OCI-LY1 (cell line): ENCODE data around the gene FBXO41.

Experiments used
- H2AFZ ChIP-seq: fragments of 200-600 bp; sonication (generic), shearing (Covaris generic); 2 replicates; pipeline ENCODE4 v1.6.0; 2014; ENCODE audit warnings: antibody characterized with exemption, mild to moderate bottlenecking, low read length
- H3F3A ChIP-seq: fragments of 200-600 bp; sonication (generic), shearing (Covaris generic); 2 replicates; pipeline ENCODE4 v1.6.0; 2014; ENCODE audit warnings: mild to moderate bottlenecking, antibody characterized with exemption, low read length, moderate library complexity; ENCODE audit not compliant: insufficient read depth
- H3K27ac ChIP-seq: fragments of 200-600 bp; sonication (generic); 2 replicates; pipeline ENCODE4 v1.5.1; 2014; ENCODE audit warnings: low read length, mixed run types, mild to moderate bottlenecking, low read depth; ENCODE audit not compliant: poor library complexity, severe bottlenecking
- H3K27me3 ChIP-seq: fragments of 200-600 bp; sonication (generic); 2 replicates; pipeline ENCODE4 v1.6.0; 2014; ENCODE audit warnings: antibody characterized with exemption, mild to moderate bottlenecking, low read length, moderate library complexity; ENCODE audit not compliant: insufficient read depth
- H3K36me3 ChIP-seq: fragments of 200-600 bp; sonication (generic); 2 replicates; pipeline ENCODE4 v1.6.1; 2014; ENCODE audit warnings: mild to moderate bottlenecking, antibody characterized with exemption, low read length, moderate library complexity, mixed read lengths; ENCODE audit not compliant: insufficient read depth
- H3K4me1 ChIP-seq: fragments of 200-600 bp; sonication (generic); 2 replicates; pipeline ENCODE4 v1.5.1; 2014; ENCODE audit warnings: mild to moderate bottlenecking, low read length, moderate library complexity; ENCODE audit not compliant: insufficient read depth, severe bottlenecking
- H3K4me2 ChIP-seq: fragments of 200-600 bp; sonication (generic), shearing (Covaris generic); 2 replicates; pipeline ENCODE4 v1.6.1; 2014; ENCODE audit warnings: low read length
- H3K4me3 ChIP-seq: fragments of 200-600 bp; sonication (generic); 2 replicates; pipeline ENCODE4 v1.5.1; 2014; ENCODE audit warnings: low read length, low read depth, mild to moderate bottlenecking, mixed read lengths; ENCODE audit not compliant: poor library complexity, severe bottlenecking
- H3K79me2 ChIP-seq: fragments of 200-600 bp; shearing (Covaris generic); 2 replicates; pipeline ENCODE4 v1.6.1; 2016; ENCODE audit warnings: mixed run types, low read length, mixed read lengths; ENCODE audit not compliant: insufficient read depth
- H3K9ac ChIP-seq: fragments of 200-600 bp; sonication (generic), shearing (Covaris generic); 2 replicates; pipeline ENCODE4 v1.6.1; 2014; ENCODE audit warnings: mild to moderate bottlenecking, low read length, mixed read lengths
- H3K9me2 ChIP-seq: fragments of 200-600 bp; sonication (generic), shearing (Covaris generic); 2 replicates; pipeline ENCODE4 v1.6.1; 2014; ENCODE audit warnings: low read depth, mild to moderate bottlenecking, low read length, mixed read lengths
- H3K9me3 ChIP-seq: fragments of 200-600 bp; shearing (Covaris generic); 2 replicates; pipeline ENCODE4 v1.6.1; 2014; ENCODE audit warnings: low read length, mixed read lengths
- H4K20me1 ChIP-seq: fragments of 200-600 bp; sonication (generic), shearing (Covaris generic); 2 replicates; pipeline ENCODE4 v1.6.0; 2016; ENCODE audit warnings: mild to moderate bottlenecking, low read length; ENCODE audit not compliant: insufficient read depth
- EZH2 ChIP-seq: fragments of 200-600 bp; sonication (generic), shearing (Covaris generic); IDR thresholded peaks from 2 replicates; pipeline ENCODE4 v1.8.0; 2017; ENCODE audit warnings: borderline replicate concordance, mixed run types, mild to moderate bottlenecking, antibody characterized with exemption, low read length, moderate library complexity, mixed read lengths
- TF ChIP-seq, protein P1 (sequence below): fragments of 200-600 bp; sonication (generic), shearing (Covaris generic); IDR thresholded peaks from 2 replicates; pipeline ENCODE4 v1.5.1; 2017; ENCODE audit warnings: mild to moderate bottlenecking, antibody characterized with exemption, low read length, moderate library complexity, mixed read lengths

The FBXO41 gene

DNA sequence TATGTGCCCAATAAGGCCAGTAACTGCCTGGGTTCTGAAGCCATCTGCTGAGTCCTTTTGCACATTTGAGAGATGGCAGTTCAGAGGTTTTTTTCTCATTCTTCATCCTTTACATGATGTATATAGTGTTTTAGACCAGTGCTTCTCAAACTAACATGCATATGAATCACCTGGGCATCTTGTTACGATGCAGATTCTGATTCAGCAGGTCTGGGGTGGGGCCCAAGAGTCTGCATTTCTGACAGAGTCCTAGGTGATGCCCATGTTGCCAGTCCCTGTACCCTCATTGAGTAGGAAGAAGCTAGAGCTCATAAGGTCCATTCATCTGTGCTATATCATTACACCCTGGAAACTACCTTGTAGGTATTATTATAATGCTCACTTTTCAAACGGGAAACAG lies 66.5 kb downstream of the FBXO41 start:
- H3K9me2 ChIP-seq = no peaks in the 10 kb centered on the region
- H3F3A ChIP-seq = no peaks in the 10 kb centered on the region
- no peak overlapping the region for H3K4me3 ChIP-seq
- no peaks in the 10 kb centered on the region for H4K20me1 ChIP-seq
- H3K36me3 ChIP-seq = peaks cover 22% of the 10 kb centered on the region
- H3K27ac ChIP-seq = no peak overlapping the region
- no peaks in the 10 kb centered on the region for H3K27me3 ChIP-seq
- no peaks in the 10 kb centered on the region for H3K9me3 ChIP-seq
- no peak overlapping the region for H3K4me2 ChIP-seq
- peaks cover 23% of the 10 kb centered on the region for H3K4me1 ChIP-seq
- TF ChIP-seq EZH2 = no peak
- TF ChIP-seq, protein P1, sequence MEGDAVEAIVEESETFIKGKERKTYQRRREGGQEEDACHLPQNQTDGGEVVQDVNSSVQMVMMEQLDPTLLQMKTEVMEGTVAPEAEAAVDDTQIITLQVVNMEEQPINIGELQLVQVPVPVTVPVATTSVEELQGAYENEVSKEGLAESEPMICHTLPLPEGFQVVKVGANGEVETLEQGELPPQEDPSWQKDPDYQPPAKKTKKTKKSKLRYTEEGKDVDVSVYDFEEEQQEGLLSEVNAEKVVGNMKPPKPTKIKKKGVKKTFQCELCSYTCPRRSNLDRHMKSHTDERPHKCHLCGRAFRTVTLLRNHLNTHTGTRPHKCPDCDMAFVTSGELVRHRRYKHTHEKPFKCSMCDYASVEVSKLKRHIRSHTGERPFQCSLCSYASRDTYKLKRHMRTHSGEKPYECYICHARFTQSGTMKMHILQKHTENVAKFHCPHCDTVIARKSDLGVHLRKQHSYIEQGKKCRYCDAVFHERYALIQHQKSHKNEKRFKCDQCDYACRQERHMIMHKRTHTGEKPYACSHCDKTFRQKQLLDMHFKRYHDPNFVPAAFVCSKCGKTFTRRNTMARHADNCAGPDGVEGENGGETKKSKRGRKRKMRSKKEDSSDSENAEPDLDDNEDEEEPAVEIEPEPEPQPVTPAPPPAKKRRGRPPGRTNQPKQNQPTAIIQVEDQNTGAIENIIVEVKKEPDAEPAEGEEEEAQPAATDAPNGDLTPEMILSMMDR = no peak
- no peak overlapping the region for H2AFZ ChIP-seq
- no peak overlapping the region for H3K9ac ChIP-seq
- H3K79me2 ChIP-seq = peaks cover 8% of the 10 kb centered on the region

DNA sequence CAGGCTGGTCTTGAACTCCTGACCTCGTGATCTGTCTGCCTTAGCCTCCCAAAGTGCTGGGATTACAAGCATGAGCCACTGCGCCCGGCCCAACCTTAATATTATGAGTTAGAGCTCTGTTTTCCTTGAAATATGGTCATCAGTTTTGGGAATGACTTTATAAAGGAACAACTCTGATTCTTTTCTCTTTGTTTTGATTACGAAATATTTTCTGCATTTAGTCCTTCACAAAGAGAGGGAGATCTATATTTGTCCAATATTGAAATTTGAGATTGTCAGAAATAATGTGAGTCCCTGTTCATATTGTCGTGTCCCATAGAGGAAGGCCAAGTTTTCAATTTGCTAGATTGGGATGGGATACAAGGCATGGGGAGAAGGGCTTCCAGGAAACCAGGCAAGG lies 67.1 kb downstream of the FBXO41 start:
- TF ChIP-seq, protein P1 = no peak
- no peak for TF ChIP-seq EZH2
- peaks cover 8% of the 10 kb centered on the region for H3K79me2 ChIP-seq

GRCh38 chr2:73215254-73215653 lies 69.0 kb downstream of the FBXO41 start:
- Histone ChIP-seq H3K9me3 (no peaks in the 10 kb centered on the region), H3F3A (no peaks in the 10 kb centered on the region), H3K79me2 (peaks cover 8% of the 10 kb centered on the region), H3K9ac (peak overlapping the region; percentile 76; the same call in 1 of the 2 replicates), H4K20me1 (no peaks in the 10 kb centered on the region), H3K4me1 (peaks cover 26% of the 10 kb centered on the region), H2AFZ (no peak overlapping the region), H3K4me2 (peak overlapping the region; percentile 77), H3K27ac (no peak overlapping the region), H3K9me2 (no peaks in the 10 kb centered on the region), H3K36me3 (no peaks in the 10 kb centered on the region), H3K27me3 (no peaks in the 10 kb centered on the region), H3K4me3 (peak overlapping the region; percentile 83)
- TF ChIP-seq EZH2 = no peak
- TF ChIP-seq, protein P1 = no peak

More for the DNA sequence above, 67.1 kb downstream of the FBXO41 start:
- Histone ChIP-seq H3K9ac (no peak overlapping the region), H2AFZ (no peak overlapping the region), H4K20me1 (no peaks in the 10 kb centered on the region), H3K9me2 (no peaks in the 10 kb centered on the region), H3K9me3 (no peaks in the 10 kb centered on the region), H3K4me3 (no peak overlapping the region), H3K36me3 (peaks cover 15% of the 10 kb centered on the region), H3K27me3 (no peaks in the 10 kb centered on the region), H3K4me2 (no peak overlapping the region), H3F3A (no peaks in the 10 kb centered on the region), H3K4me1 (peaks cover 26% of the 10 kb centered on the region), H3K27ac (no peak overlapping the region)
